DMS79 (cell line): ENCODE measurements around the gene CD86.
"Not testable (repeated sequence)": the region's sequence is repeated elsewhere in the genome, so short reads cannot be mapped to it uniquely, and the experiment has no call there.

Experiments
- DNase-seq: peaks from one replicate; lab custom pipeline; 2025; lab: John Stamatoyannopoulos, UW

CD86 gene

GRCh38 chr3:122164983-122165382 lies 109.8 kb downstream of the CD86 start:
- not testable (repeated sequence) for DNase-seq

DNA sequence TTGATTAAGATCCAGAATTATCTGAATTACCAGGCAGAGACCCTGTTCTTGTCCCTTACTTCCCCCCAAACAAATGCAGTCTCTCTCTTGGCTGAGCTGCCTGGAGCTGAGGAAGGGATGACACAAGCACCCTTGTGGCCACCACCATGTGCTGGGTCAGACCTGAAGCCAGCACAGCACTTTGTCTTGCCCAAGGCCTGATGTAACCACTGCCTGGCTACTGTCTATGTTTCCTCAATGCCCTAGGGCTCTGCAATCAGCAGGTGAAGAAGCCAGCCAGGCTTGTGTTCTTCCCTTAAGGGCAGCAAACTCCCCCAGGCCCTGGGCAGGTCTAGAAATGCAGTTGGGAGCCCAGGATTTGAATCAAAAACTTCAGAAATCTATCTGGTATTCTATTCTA lies 112.5 kb downstream of the CD86 start:
- no peak for DNase-seq

- DNase-seq: no peak
Observed at GRCh38 chr3:122168044-122168443, 112.9 kb downstream of the CD86 start.

- DNase-seq: no peak
Observed at GRCh38 chr3:122169911-122170310, 114.7 kb downstream of the CD86 start.
